ENCODE data around the gene TRMT44. TPM values are rescaled to one million over a fixed set of nuclear protein-coding genes. Genes with fewer than 3 reads are reported as not detected.

Gene TRMT44
- total and polyA plus RNA-seq, 2 of the 13 experiments (the other 11 are each of a cell fraction or from before 2014, with no cell fraction given): 5.8 to 8.6 TPM

DNA sequence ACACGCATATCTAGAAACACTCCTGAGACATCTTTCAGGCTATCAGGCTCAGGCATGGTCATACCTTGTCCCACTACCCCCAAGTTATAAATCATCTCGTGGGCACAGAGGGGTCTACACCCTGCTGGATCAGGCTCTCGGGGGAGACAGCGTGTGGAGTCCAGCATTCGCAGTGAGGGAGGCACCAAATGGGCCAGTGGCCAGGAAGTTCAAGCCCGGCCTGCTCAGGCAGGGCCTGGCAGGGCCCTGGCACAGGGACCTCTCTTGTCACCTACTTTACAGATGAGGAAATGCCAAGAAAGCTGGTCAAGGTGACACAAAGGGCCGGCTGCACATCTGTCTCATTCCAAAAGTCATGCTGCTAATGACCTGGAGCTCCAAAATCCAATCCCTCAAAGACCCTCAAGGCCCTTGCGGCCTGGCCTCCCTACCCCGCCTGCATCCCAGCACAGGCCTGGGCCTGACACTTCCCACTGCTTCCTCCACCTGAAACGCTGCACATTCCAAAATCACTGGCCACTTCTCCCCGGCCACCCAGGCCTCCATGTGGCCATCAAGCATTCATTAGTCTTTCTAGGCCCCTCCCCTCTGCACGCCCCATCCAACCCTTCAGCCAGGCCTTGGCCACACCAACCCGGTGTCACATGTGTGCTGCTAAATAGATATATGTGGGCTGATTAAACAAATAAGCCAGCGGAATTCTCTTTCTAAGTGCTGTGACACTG is 35.6 kb upstream of the TRMT44 start (continued):
- TF ChIP-seq, protein P1, sequence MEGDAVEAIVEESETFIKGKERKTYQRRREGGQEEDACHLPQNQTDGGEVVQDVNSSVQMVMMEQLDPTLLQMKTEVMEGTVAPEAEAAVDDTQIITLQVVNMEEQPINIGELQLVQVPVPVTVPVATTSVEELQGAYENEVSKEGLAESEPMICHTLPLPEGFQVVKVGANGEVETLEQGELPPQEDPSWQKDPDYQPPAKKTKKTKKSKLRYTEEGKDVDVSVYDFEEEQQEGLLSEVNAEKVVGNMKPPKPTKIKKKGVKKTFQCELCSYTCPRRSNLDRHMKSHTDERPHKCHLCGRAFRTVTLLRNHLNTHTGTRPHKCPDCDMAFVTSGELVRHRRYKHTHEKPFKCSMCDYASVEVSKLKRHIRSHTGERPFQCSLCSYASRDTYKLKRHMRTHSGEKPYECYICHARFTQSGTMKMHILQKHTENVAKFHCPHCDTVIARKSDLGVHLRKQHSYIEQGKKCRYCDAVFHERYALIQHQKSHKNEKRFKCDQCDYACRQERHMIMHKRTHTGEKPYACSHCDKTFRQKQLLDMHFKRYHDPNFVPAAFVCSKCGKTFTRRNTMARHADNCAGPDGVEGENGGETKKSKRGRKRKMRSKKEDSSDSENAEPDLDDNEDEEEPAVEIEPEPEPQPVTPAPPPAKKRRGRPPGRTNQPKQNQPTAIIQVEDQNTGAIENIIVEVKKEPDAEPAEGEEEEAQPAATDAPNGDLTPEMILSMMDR (CRISPR knock-in tag; IDR thresholded peaks at IDR 0.05): no peak
- no peak for TF ChIP-seq ZNF781 (CRISPR knock-in tag; IDR thresholded peaks at IDR 0.05; ENCODE audit: borderline replicate concordance, not compliant biosample characterization)

DNA sequence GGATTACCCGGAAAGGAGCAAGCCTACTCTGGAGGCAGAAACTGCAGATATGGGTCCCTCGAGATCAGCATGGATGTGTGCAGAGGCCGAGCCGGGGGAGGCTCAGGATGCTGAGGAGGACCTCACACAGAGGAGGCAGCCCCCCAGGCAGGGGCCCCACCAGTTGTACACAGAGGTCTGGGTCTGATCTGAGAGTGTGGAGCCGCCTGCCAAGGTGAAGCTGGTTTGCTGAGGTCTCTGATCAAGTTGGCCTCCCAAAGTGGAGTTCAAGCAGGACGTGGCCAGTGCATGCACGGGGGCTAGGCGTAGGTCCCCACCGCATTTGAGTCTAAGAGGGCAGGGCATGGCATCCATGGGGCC is 35.1 kb upstream of the TRMT44 start:
- Histone ChIP-seq H3K4me1 (ENCODE audit: insufficient read depth, low read length) (no peaks in the 10 kb centered on the region), H3K79me2 (ENCODE audit: insufficient read depth, low read length) (no peaks in the 10 kb centered on the region), H3K9ac (ENCODE audit: insufficient read depth, low read depth, low read length) (no peak overlapping the region), H3K4me2 (ENCODE audit: low read depth, low read length) (no peak overlapping the region), H4K20me1 (ENCODE audit: insufficient read depth, low read length) (no peaks in the 10 kb centered on the region; the same call in 1 of the 2 replicates), H3K4me3 (replicated peaks in 1 of 3; ENCODE audit: insufficient read depth in 1 of 3, low read depth in 2 of 3, low read length in 3 of 3) (no peak overlapping the region), H3K27ac (ENCODE audit: extremely low read length, insufficient read depth, low read length) (no peak overlapping the region), H3K9me3 (ENCODE audit: low read length) (no peaks in the 10 kb centered on the region), H2AFZ (ENCODE audit: low read length) (no peak overlapping the region), H3K36me3 (replicated peaks in 1 of 2; ENCODE audit: control insufficient read depth in 1 of 2, insufficient read depth in 2 of 2, low read length in 2 of 2) (peaks cover 2 to 8% of the 10 kb centered on the region in 2 experiments; a peak in 3 of 5 replicates), H3K27me3 (ENCODE audit: control insufficient read depth in 1 of 2, insufficient read depth in 2 of 2, low read length in 2 of 2) (no peaks in the 10 kb centered on the region)
- intact Hi-C loops (cut with micrococcal nuclease; ENCODE audit: unreplicated experiment): no loop called here
- no peak for ATAC-seq
- POLR2A ChIA-PET: no interaction called here
- no peak for FAIRE-seq
- WGBS (ENCODE audit: low lambda C conversion rate): 95% methylated on average over 7 of the region's 9 CpGs
- CTCF ChIA-PET (ENCODE audit: low intra/inter-chr PET ratio, low total read pairs): no interaction called here
- in situ Hi-C loops (cut with HindIII; ENCODE audit: extremely low pct_ligation_motif_present, low pct_unique_long_range_greater_than_20kb): loop anchor here (10.0 kb wide), 1 partner anchor 241 kb away; no protein-coding TSS in a partner anchor
- no TSS peak for BruUV-seq (replicated peaks)
- TF ChIP-seq, protein P2, sequence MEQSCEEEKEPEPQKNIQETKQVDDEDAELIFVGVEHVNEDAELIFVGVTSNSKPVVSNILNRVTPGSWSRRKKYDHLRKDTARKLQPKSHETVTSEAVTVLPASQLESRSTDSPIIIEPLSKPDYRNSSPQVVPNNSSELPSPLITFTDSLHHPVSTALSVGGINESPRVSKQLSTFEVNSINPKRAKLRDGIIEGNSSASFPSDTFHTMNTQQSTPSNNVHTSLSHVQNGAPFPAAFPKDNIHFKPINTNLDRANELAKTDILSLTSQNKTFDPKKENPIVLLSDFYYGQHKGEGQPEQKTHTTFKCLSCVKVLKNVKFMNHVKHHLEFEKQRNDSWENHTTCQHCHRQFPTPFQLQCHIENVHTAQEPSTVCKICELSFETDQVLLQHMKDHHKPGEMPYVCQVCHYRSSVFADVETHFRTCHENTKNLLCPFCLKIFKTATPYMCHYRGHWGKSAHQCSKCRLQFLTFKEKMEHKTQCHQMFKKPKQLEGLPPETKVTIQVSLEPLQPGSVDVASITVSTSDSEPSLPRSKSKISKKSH (CRISPR knock-in tag; IDR thresholded peaks at IDR 0.05; ENCODE audit: borderline replicate concordance): no peak
- TF ChIP-seq SMAD3 (CRISPR knock-in tag; IDR thresholded peaks at IDR 0.05): no peak
- no peak for TF ChIP-seq ZNF878 (CRISPR knock-in tag; IDR thresholded peaks at IDR 0.05)
- TF ChIP-seq, protein P3, sequence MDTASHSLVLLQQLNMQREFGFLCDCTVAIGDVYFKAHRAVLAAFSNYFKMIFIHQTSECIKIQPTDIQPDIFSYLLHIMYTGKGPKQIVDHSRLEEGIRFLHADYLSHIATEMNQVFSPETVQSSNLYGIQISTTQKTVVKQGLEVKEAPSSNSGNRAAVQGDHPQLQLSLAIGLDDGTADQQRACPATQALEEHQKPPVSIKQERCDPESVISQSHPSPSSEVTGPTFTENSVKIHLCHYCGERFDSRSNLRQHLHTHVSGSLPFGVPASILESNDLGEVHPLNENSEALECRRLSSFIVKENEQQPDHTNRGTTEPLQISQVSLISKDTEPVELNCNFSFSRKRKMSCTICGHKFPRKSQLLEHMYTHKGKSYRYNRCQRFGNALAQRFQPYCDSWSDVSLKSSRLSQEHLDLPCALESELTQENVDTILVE (CRISPR knock-in tag; IDR thresholded peaks at IDR 0.05): no peak
- TF ChIP-seq ZNF317 (CRISPR knock-in tag; IDR thresholded peaks at IDR 0.05): no peak
- DNase-seq (ENCODE audit: low spot score): no peak
